GM21619 (cell line): ENCODE data around the gene ACAD8.

ENCODE experiments used
- ATAC-seq: cut with Tn5 transposase; IDR thresholded peaks from one replicate; pipeline ENCODE4 v1.9.1; 2021; ENCODE audit not compliant: unreplicated experiment

ACAD8 gene

DNA sequence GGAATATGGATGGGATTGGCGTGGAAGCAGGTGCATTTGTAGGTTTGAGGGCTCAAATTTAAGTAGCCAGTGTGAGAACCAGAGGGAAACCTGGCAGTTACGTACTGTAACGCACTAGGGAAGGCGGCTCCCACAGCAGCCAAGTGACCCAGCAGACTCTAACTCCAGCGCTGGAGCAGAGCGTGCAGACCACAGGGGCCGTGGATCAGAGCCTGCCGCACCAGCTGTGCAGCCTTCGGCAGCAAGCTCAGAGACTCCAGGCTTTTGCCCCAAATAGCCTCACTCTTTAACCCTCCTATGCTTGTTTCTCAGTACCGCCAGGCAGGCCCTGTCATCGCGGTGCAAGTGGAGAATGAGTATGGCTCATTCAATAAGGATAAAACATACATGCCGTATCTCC is 35.1 kb downstream of the ACAD8 start:
- ATAC-seq: no peak

DNA sequence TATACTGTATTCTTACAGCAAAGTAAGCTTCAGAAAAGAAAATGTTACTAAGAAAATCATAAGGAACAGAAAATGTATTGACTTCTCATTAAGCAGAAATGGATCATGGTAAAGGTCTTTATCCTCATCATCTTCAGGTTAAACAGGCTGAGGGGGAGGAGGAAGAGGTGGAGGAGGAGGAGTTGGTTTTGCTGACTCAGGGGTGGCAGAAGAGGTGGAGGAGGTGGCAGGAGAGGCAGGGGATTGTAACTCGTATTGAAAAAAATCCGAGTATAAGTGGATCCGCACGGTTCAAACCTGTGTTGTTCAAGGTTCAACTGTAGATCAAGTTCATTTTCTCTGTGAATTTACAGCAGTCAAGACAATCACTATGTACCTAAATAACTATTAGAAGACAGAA is 35.8 kb downstream of the ACAD8 start:
- no peak for ATAC-seq

DNA sequence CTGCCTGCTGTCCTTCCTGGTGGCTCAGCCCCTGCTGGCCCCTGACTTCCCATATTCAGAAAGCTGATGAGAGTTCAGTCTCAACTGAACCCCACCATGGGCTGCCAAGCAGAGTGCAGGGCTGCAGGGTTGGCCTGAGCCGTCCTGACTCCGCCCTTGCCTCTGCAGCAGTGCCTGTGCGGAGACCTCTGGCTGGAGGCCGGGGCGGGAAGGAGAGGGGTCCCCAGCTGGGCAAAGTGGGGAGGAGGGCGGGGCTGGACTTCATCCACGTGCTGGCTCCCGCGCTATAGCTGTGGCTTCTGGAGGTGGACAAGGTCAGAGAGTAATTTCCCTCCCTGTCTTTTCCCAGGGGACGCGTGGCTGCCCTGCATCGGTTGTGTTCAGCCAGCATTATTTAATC is 36.4 kb downstream of the ACAD8 start:
- no peak for ATAC-seq

DNA sequence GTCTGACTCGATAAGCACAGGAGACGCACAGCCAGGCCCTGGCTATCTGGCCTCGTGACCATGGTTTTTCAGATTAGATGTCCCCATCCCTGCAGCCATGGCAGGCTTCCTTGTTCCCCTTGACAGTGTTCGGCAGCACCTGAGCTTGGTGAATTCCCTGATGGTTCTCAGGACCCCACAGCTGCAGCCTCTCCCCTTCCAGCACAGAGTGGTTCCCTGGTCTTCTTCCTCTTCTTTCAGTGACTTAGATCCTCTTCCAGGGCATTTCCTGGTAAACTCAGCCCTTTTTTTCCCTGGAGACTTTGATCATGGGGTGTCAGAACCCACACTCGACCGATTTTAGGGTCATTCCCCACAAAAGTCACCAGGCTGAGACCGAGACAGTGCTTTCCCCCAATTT is 37.3 kb downstream of the ACAD8 start:
- no peak for ATAC-seq

DNA sequence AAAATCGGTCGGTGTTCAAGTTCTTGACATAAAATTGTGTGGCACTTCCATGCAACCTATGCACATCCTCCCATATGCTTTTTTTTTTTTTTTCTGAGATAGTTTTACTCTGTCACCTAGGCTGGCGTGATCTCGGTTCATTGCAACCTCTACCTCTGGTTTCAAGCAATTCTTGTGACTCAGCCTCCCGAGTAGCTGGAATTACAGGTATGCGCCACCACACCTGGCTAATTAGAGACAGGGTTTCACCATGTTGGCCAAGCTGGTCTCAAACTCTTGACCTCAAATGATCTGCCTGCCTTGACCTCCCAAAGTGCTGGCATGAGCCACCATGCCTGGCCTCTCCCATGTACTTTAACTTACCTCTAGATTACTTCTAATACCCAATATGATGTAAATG is 37.8 kb downstream of the ACAD8 start:
- no peak for ATAC-seq

DNA sequence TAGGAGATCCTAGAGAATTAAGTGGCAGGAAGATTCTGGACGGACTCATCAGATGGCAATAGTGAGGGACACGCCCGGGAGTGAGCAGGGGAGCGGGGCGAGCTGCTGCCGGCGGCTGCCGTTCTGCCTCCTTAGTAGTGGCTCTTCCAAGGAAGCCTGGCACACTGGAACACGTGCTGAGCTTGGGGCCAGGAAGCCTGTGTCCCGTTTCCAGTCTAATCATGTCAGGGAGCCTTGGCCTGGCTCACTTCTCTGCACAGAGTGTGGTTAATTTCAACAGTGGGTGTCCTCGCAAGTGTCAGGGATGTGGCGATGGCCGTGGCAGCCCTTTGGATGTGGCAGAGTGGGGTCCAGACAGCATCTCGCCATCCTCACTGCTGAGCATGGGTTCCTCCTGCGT is 39.3 kb downstream of the ACAD8 start:
- no peak for ATAC-seq

DNA sequence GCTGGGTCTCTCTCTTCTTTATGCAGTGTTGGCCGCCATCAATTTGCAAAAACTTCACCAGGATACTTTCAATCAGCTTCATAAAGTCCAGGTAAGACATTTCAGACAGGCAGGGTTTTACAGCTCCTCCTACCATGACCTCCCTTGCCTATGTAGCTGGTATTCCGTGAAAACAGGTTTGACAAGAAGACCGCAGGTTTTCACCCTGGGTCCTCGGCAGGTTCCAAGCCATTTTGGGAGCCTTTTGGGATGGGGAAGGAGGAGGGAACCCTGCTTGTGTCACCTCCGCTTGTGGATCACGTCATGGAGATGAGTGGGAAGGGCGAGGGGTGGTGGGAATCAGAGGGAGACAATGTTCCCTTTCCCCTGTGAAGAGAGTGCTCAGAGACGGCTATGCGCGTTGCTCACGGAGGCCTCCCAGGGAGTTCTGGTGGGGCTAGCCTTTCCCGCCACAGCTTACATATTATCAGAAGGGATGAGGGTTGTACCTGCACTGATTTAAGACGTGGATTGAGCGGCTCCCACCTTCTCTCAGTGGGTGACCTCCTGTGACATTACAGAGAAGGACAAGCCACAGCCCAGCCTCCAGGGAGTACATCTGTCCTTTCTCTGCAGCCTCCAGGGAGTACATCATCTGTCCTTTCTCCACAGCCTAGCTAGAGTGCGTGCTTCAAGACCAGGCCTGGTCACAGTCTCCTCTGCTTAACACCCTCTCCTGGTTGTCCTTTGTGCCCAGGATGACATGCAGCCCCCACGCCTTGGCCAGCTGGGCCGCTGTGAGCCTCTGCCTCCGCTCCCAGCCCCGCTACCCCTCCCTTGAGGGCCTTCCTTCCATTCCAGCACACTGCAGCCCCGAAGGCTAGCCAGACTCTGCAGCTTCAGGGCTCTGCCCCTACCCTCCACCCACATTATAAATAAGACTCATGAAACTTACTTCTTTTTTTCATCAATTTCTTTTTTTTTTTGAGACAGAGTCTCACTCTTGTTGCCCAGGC is 40.0 kb downstream of the ACAD8 start:
- no peak for ATAC-seq

DNA sequence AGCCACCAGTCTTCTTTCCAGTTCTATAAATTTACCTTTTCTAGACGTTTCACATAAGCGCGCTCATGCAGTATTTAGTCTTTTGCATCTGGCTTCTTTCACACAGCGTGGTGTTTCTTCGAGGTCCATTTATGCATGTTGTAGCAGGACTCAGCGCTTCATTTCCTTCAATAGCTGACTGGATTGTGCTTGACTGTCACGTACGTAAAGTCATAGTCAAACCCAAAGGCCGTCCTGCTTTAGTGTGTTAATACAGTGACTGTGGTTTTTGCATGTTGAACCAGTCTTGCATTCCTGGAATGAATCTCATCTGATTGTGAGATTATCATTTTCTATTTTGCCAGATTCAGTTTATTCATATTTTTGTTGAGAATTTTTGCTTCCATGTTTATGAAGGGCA is 41.3 kb downstream of the ACAD8 start:
- ATAC-seq: no peak

DNA sequence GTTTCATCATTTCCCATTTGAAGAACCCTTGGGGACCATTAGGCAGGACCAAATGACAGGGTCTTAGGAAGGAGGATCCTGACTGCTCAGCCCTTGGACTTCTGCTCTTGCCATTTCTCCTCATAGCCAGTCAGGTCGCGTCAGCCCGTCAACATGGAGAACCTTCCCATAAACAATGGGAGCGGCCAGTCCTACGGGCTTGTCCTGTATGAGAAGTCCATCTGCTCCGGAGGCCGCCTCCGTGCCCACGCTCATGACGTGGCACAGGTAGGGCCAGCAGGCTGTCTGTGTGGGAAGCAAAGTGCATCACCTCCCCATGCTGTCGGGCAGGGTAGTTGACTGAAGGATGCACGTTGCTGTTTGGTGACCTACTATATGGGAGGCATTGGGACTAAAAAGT is 58.9 kb downstream of the ACAD8 start:
- no peak for ATAC-seq

DNA sequence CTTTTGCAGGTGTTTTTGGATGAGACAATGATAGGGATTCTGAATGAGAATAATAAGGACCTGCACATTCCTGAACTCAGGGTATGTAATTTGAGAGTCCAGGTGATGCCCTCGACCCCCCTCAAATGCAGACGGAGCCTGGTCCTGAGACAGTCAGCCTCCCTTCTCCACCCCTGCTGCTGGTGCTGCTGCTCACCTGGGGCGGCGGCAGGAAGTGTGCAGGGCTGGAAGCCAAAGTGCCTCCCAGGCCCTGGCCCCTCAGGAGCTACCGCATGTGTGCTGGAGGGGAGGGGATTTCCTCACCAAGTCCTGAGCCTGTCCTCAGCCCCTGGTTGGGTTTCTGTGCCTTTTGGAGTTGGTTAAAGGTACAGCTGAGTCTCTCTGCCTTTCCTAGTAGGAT is 59.4 kb downstream of the ACAD8 start:
- no peak for ATAC-seq

DNA sequence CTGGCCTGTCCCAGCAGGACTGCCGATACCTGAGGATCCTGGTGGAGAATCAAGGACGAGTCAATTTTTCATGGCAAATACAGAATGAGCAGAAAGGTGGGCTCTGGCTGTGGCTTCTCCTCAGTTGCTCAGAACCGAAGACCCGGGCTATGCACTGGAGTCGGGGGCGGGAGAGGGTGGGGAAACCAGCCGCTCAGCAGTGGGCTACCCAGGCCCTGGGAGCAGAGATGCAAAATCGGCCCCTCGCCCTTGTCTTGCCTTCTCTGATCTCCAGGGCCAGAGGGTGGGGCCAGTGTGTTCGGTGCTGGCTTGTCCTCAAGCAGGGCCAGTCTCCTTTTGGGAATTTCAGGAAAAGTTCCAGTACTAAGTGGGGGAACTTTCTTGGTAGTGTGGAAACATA is 60.0 kb downstream of the ACAD8 start:
- no peak for ATAC-seq

DNA sequence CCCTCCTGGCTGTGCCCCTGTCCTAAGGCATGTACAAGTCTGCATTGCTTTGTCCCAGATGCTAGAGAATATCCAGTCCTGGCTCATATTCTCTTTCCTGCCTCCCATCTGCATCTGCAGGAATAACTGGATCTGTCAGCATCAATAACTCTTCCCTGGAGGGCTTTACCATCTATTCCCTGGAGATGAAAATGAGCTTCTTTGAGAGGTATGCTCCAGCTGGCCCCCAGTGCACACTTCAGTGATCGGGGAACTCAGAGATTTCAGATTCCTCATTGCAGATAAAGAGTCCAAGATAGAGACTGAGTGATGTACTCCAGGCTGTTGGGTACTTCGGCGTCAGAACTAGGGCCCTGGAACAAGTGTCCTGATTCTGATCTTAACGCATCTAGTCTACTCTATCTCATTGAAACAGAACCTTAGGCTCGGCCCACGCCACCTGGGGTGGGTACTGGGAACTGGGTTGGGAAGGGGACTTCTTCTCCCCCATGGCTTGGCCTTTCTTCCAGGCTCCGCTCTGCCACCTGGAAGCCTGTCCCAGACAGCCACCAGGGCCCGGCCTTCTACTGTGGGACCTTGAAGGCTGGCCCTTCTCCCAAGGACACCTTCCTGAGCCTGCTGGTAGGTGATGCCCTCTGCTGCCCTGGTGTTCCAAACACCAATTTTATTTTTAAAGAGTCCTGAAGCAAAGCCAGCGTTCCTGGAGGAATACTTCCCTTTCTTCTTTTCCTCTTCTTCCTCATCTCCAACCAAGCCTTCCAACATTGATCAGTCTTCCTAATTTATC is 60.6 kb downstream of the ACAD8 start:
- ATAC-seq: no peak
